Fibroblast of peridontal ligament (primary cell): ENCODE data around the gene CDC42BPB.
"Not testable (repeated sequence)": the region's sequence is repeated elsewhere in the genome, so short reads cannot be mapped to it uniquely, and the experiment has no call there.

Source experiments
- DNase-seq: peaks from one replicate; pipeline ENCODE4 v3.0.0-alpha.2; 2010; ENCODE audit errors: extremely low read depth

Gene CDC42BPB

GRCh38 chr14:103047453-103047852 is 9.9 kb downstream of the CDC42BPB start:
- not testable (repeated sequence) for DNase-seq

- no peak for DNase-seq
Measured at GRCh38 chr14:103045371-103045869, 11.9 kb downstream of the CDC42BPB start.

GRCh38 chr14:103043257-103044015 is 13.9 kb downstream of the CDC42BPB start:
- DNase-seq: no peak

- no peak for DNase-seq
Measured at GRCh38 chr14:103041464-103041863, 15.9 kb downstream of the CDC42BPB start.

GRCh38 chr14:103033681-103034096 is 23.7 kb downstream of the CDC42BPB start:
- no peak for DNase-seq

- DNase-seq: no peak
Measured at GRCh38 chr14:103031956-103032355, 25.4 kb downstream of the CDC42BPB start.

GRCh38 chr14:103031566-103031911 is 25.8 kb downstream of the CDC42BPB start:
- DNase-seq: no peak

- DNase-seq: no peak
Measured at GRCh38 chr14:103030741-103031565, 26.4 kb downstream of the CDC42BPB start.

- DNase-seq: no peak
Measured at GRCh38 chr14:103029936-103030335, 27.4 kb downstream of the CDC42BPB start.

GRCh38 chr14:103028772-103029171 is 28.6 kb downstream of the CDC42BPB start:
- DNase-seq: no peak

- DNase-seq: no peak
Measured at GRCh38 chr14:103028161-103028767, 29.1 kb downstream of the CDC42BPB start.

- DNase-seq: no peak
Measured at GRCh38 chr14:103027451-103027850, 29.9 kb downstream of the CDC42BPB start.

- DNase-seq: no peak
Measured at GRCh38 chr14:103026988-103027387, 30.4 kb downstream of the CDC42BPB start.

GRCh38 chr14:103026196-103026595 is 31.2 kb downstream of the CDC42BPB start:
- not testable (repeated sequence) for DNase-seq

GRCh38 chr14:103023881-103024473 is 33.4 kb downstream of the CDC42BPB start:
- peak; percentile 33 for DNase-seq

- DNase-seq: no peak
Measured at GRCh38 chr14:103022685-103023044, 34.7 kb downstream of the CDC42BPB start.

GRCh38 chr14:103022002-103022684 is 35.2 kb downstream of the CDC42BPB start:
- DNase-seq: no peak

- no peak for DNase-seq
Measured at GRCh38 chr14:103021684-103022001, 35.7 kb downstream of the CDC42BPB start.

GRCh38 chr14:103020271-103021170 is 36.8 kb downstream of the CDC42BPB start:
- no peak for DNase-seq

- DNase-seq: no peak
Measured at GRCh38 chr14:103019826-103020225, 37.5 kb downstream of the CDC42BPB start.

- no peak for DNase-seq
Measured at GRCh38 chr14:103019236-103019635, 38.1 kb downstream of the CDC42BPB start.
